Hepatocyte (in vitro differentiated cells): ENCODE data around the gene GNL3. TPM values are rescaled to one million over a fixed set of nuclear protein-coding genes. Genes with fewer than 3 reads are reported as not detected.

Source experiments
- DNase-seq: peaks from one replicate; pipeline ENCODE4 v3.0.0-alpha.2; 2016; ENCODE audit warnings: low spot score
- H2AFZ ChIP-seq: fragments of 200-600 bp; sonication (generic); 2 replicates; pipeline ENCODE4 v1.6.0; 2016; ENCODE audit warnings: antibody characterized with exemption, mild to moderate bottlenecking
- H3K27ac ChIP-seq: fragments of 200-600 bp; sonication (generic); 2 replicates; pipeline ENCODE4 v1.5.1; 2016; ENCODE audit warnings: mild to moderate bottlenecking
- H3K27me3 ChIP-seq: fragments of 200-600 bp; sonication (generic); 2 replicates; pipeline ENCODE4 v1.6.1; 2016
- H3K36me3 ChIP-seq: fragments of 200-600 bp; sonication (generic); replicated peaks from 2 replicates; pipeline ENCODE4 v1.5.1; 2016; ENCODE audit warnings: low read depth; ENCODE audit not compliant: insufficient read depth
- H3K4me1 ChIP-seq: fragments of 200-600 bp; sonication (generic); 2 replicates; pipeline ENCODE4 v1.5.1; 2016; ENCODE audit warnings: mild to moderate bottlenecking, moderate library complexity; ENCODE audit not compliant: insufficient read depth
- H3K4me2 ChIP-seq: fragments of 200-600 bp; sonication (generic); 2 replicates; pipeline ENCODE4 v1.6.0; 2016
- H3K4me3 ChIP-seq: fragments of 200-600 bp; sonication (generic); 2 replicates; pipeline ENCODE4 v1.5.1; 2016; ENCODE audit warnings: mild to moderate bottlenecking
- H3K79me2 ChIP-seq: fragments of 200-600 bp; sonication (generic); 2 replicates; pipeline ENCODE4 v1.6.0; 2017; ENCODE audit warnings: mild to moderate bottlenecking
- H3K9me2 ChIP-seq: fragments of 200-600 bp; sonication (generic); replicated peaks from 2 replicates; pipeline ENCODE4 v1.6.0; 2017; ENCODE audit warnings: mild to moderate bottlenecking; ENCODE audit not compliant: insufficient read depth
- H3K9me3 ChIP-seq: fragments of 200-600 bp; sonication (generic); 2 replicates; pipeline ENCODE4 v1.5.1; 2016; ENCODE audit warnings: low read depth, mild to moderate bottlenecking
- H4K20me1 ChIP-seq: fragments of 200-600 bp; sonication (generic); 2 replicates; pipeline ENCODE4 v1.6.0; 2016; ENCODE audit warnings: mild to moderate bottlenecking; ENCODE audit not compliant: insufficient read depth, poor library complexity, severe bottlenecking
- EZH2 ChIP-seq: fragments of 200-600 bp; sonication (generic); IDR thresholded peaks from 2 replicates; pipeline ENCODE4 v1.6.1; 2016; ENCODE audit warnings: antibody characterized with exemption, mild to moderate bottlenecking, borderline replicate concordance
- EZH2phosphoT487 ChIP-seq: fragments of 200-600 bp; sonication (generic); IDR thresholded peaks from one replicate; pipeline ENCODE4 v1.6.1; 2018; ENCODE audit warnings: antibody characterized with exemption, mild to moderate bottlenecking, low read depth, moderate library complexity; ENCODE audit not compliant: unreplicated experiment, severe bottlenecking
- WGBS: methylation state at CpG from one replicate; pipeline ENCODE4 v1.1.6; 2016; ENCODE audit warnings: low lambda C conversion rate; ENCODE audit errors: missing lambda C conversion rate; 5-methylcytosine and 5-hydroxymethylcytosine counted together
- polyA plus RNA-seq: library from polyadenylated mRNA; unstranded; fragments of >200 nt; fragmentation: Nextera tagmentation; extraction: Ambion mirVana; gene quantifications from 2 replicates; pipeline ENCODE4 v1.2.1, GENCODE V29; 2016
- total RNA-seq: library from RNA; depleted of rRNA; stranded (reverse); fragments of >200 nt; gene quantifications from 2 replicates; pipeline ENCODE4 v1.2.3, GENCODE V29; 2014
- TF ChIP-seq, protein P1 (sequence below): fragments of 200-600 bp; sonication (generic); IDR thresholded peaks from 2 replicates; pipeline ENCODE4 v1.5.1; 2016; ENCODE audit warnings: antibody characterized with exemption, mild to moderate bottlenecking; ENCODE audit not compliant: poor library complexity

Gene GNL3
- total and polyA plus RNA-seq, 2 experiments from 2014 or later, result 82.6 to 84.8 TPM

DNA sequence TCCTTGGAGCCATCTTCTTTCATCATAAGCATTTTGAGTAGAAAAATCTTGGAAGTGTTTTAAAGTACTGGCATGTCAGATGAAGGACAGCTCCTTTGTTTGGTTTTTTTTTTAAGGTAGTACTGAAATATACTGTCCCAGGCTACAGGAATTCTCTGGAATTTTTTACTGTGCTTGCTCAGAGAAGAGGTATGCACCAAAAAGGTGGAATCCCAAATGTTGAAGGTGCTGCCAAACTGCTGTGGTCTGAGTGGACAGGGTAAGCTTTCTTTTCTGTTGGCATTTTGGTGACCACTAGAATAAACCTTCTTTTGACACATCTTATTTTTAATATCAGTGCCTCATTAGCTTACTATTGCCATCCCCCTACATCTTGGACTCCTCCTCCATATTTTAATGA lies 7.2 kb downstream of the GNL3 start:
- peaks cover 21% of the 10 kb centered on the region for H3K79me2 ChIP-seq
- TF ChIP-seq, protein P1, sequence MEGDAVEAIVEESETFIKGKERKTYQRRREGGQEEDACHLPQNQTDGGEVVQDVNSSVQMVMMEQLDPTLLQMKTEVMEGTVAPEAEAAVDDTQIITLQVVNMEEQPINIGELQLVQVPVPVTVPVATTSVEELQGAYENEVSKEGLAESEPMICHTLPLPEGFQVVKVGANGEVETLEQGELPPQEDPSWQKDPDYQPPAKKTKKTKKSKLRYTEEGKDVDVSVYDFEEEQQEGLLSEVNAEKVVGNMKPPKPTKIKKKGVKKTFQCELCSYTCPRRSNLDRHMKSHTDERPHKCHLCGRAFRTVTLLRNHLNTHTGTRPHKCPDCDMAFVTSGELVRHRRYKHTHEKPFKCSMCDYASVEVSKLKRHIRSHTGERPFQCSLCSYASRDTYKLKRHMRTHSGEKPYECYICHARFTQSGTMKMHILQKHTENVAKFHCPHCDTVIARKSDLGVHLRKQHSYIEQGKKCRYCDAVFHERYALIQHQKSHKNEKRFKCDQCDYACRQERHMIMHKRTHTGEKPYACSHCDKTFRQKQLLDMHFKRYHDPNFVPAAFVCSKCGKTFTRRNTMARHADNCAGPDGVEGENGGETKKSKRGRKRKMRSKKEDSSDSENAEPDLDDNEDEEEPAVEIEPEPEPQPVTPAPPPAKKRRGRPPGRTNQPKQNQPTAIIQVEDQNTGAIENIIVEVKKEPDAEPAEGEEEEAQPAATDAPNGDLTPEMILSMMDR, result no peak
- TF ChIP-seq EZH2phosphoT487 (no peak), EZH2 (no peak)
- no peaks in the 10 kb centered on the region for H3K9me3 ChIP-seq
- no peaks in the 10 kb centered on the region for H3K9me2 ChIP-seq
- no peak overlapping the region for H3K4me2 ChIP-seq
- H4K20me1 ChIP-seq, result no peaks in the 10 kb centered on the region
- DNase-seq, result no peak
- peaks cover 15% of the 10 kb centered on the region for H3K36me3 ChIP-seq
- no peaks in the 10 kb centered on the region for H3K27me3 ChIP-seq
- no peak overlapping the region for H2AFZ ChIP-seq
- no peak overlapping the region for H3K27ac ChIP-seq
- H3K4me1 ChIP-seq, result no peaks in the 10 kb centered on the region
- H3K4me3 ChIP-seq, result no peak overlapping the region

DNA sequence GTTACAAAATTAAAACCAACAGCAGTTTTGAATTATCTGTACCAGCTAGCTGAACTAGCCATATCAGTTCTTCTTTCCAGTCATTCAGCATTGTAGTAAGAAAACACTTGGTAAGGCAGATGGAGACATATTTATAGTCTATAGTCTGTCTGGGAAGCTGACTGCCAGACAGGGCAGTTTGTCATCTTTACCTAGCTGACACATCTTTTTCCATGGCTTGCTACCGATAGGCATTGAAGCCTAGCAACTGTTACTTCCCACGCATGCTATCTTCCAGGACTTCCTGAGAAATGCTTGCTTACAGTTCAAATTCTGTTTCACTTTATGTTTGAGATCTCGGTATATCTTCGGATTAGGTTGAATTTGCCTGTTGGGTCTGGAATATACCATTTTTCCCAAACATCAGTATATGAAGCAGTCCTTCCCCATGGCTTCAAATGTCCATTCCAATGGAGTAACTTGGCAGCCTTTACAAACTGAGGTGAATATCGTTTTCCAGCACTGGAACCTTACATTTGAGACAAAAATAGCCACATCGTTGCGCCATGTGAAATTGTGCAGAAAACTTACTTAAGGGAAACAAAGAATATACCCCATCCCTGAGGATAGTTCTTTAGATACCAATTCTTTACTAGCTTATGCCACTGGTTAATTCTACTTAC lies 8.8 kb downstream of the GNL3 start:
- no peak overlapping the region for H3K4me2 ChIP-seq
- H3K27ac ChIP-seq, result no peak overlapping the region
- DNase-seq, result no peak
- no peaks in the 10 kb centered on the region for H3K9me3 ChIP-seq
- H4K20me1 ChIP-seq, result no peaks in the 10 kb centered on the region
- no peak overlapping the region for H2AFZ ChIP-seq
- H3K4me1 ChIP-seq, result no peaks in the 10 kb centered on the region
- H3K36me3 ChIP-seq, result peaks cover 12% of the 10 kb centered on the region
- H3K4me3 ChIP-seq, result no peak overlapping the region
- H3K9me2 ChIP-seq, result no peaks in the 10 kb centered on the region
- TF ChIP-seq, protein P1, result no peak
- TF ChIP-seq EZH2, result no peak
- no peak for TF ChIP-seq EZH2phosphoT487
- peaks cover 11% of the 10 kb centered on the region for H3K79me2 ChIP-seq
- WGBS, result 97% methylated on average over 7 of the region's 7 CpGs
- no peaks in the 10 kb centered on the region for H3K27me3 ChIP-seq

DNA sequence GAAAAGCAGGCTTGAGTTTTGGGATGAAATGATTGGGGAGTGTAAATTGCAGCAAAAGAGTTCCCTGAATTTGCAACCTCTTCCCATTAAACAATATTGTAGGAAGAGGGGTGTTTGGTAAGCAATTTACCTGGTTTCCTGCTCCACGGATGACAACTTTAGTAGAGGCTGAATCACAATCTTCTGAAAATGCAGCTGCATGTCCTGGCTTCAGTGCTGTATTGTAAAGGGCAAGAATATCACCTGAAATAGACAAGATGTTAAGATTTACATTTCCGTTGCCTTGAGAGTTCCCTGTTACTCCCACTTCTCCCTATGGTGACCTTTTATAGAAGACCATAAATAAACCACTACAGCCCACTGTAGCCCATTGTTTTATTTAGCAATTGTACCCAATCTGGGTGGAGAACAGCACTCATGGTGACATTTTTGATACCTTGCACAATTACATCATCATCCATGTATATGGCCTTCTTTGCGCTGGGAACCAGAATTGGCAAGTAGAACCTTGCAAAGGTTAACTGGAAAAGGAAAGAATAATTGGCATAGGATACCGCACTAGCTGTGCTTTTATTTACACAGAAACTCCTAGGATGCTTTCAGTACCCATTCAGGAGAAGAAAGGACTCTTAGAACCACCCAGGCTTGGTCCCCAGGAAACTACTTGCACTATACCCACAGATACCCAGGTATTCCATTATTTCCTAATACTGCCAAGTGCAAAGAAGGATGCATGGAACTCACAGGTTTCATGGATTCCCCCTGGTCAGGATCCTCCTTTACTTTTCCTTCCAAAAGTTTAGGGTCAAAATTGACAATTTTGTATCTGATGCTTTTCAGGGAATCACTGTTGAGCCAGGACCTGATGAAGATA lies 10.2 kb downstream of the GNL3 start:
- Histone ChIP-seq H3K9me2 (no peaks in the 10 kb centered on the region), H3K4me1 (no peaks in the 10 kb centered on the region), H3K27ac (no peak overlapping the region), H3K36me3 (peaks cover 12% of the 10 kb centered on the region), H3K9me3 (no peaks in the 10 kb centered on the region), H3K4me2 (no peak overlapping the region), H4K20me1 (no peaks in the 10 kb centered on the region), H2AFZ (no peak overlapping the region), H3K27me3 (no peaks in the 10 kb centered on the region), H3K79me2 (peaks cover 16% of the 10 kb centered on the region), H3K4me3 (no peak overlapping the region)
- no peak for DNase-seq
- WGBS, result 95% methylated on average over 4 of the region's 4 CpGs
- TF ChIP-seq EZH2 (no peak), EZH2phosphoT487 (no peak)
- TF ChIP-seq, protein P1, result no peak
